ENCODE results near the gene MYBPC3.

GRCh38 chr11:47354913-47355282 lies 2.4 kb upstream of the MYBPC3 start:
- TF ChIP-seq CTCF (IDR thresholded peaks at IDR 0.05) (no peak), POLR2A (IDR thresholded peaks at IDR 0.05) (no peak)
